HFFc6 (cell line): ENCODE data around the gene SLC27A2. TPM values are rescaled to one million over a fixed set of nuclear protein-coding genes. Genes with fewer than 3 reads are reported as not detected.

Source experiments
- DNase-seq: peaks from one replicate; pipeline ENCODE4 v3.0.0-alpha.2; 2018
- H3K27ac Mint-ChIP-seq: 2 replicates; pipeline ENCODE4 v1.8.0; 2020; ENCODE audit warnings: mild to moderate bottlenecking, mixed read lengths
- H3K27me3 Mint-ChIP-seq: 2 replicates; pipeline ENCODE4 v1.8.0; 2021; ENCODE audit warnings: mild to moderate bottlenecking, moderate library complexity, mixed read lengths; ENCODE audit not compliant: insufficient read depth
- H3K36me3 Mint-ChIP-seq: 2 replicates; pipeline ENCODE4 v1.8.0; 2021; ENCODE audit warnings: low read depth, mixed read lengths
- H3K4me1 Mint-ChIP-seq: 2 replicates; pipeline ENCODE4 v1.8.0; 2020; ENCODE audit warnings: low read depth, mixed read lengths
- H3K4me3 Mint-ChIP-seq: 2 replicates; pipeline ENCODE4 v1.8.0; 2020; ENCODE audit warnings: mild to moderate bottlenecking, moderate library complexity, mixed read lengths
- H3K9me3 Mint-ChIP-seq: 2 replicates; pipeline ENCODE4 v1.8.0; 2020; ENCODE audit warnings: mild to moderate bottlenecking, mixed read lengths
- CTCF ChIP-seq: fragments of 200-600 bp; sonication (generic); IDR thresholded peaks from 2 replicates; pipeline ENCODE4 v1.5.0; 2021; ENCODE audit warnings: antibody characterized with exemption, mild to moderate bottlenecking
- total RNA-seq, 6 experiments: library from RNA; stranded (reverse); fragmentation: NEBNext Ultra II Directional; extraction: Animal tissue kit (Norgen Biotek cat#: 25700); gene quantifications; 2 replicates in 1 of 6; 3 replicates in 5 of 6; pipeline ENCODE4 v1.2.3, GENCODE V29; 2021

Gene SLC27A2
- total RNA-seq, 6 experiments from 2014 or later, result 0.87 to 2.0 (median 1.3) TPM

GRCh38 chr15:50218291-50218690, 36.3 kb downstream of the SLC27A2 start:
- Mint-ChIP-seq H3K27ac (no peak overlapping the region), H3K27me3 (peaks cover 9% of the 10 kb centered on the region), H3K4me1 (0 out of 2 replicates have a peak, but pooled peaks cover 9% of the 10 kb centered on the region), H3K9me3 (peaks cover 6% of the 10 kb centered on the region; the same call in 1 of the 2 replicates), H3K4me3 (no peak overlapping the region), H3K36me3 (no peaks in the 10 kb centered on the region)
- no peak for TF ChIP-seq CTCF
- DNase-seq, result no peak

- Mint-ChIP-seq H3K9me3 (peaks cover 6% of the 10 kb centered on the region; the same call in 1 of the 2 replicates), H3K4me3 (no peak overlapping the region), H3K27me3 (peaks cover 9% of the 10 kb centered on the region), H3K27ac (no peak overlapping the region), H3K36me3 (no peaks in the 10 kb centered on the region), H3K4me1 (0 out of 2 replicates have a peak, but pooled peaks cover 9% of the 10 kb centered on the region)
- TF ChIP-seq CTCF, result no peak
- no peak for DNase-seq
Observed at GRCh38 chr15:50218691-50219090, 36.7 kb downstream of the SLC27A2 start.

GRCh38 chr15:50219820-50220219, 37.8 kb downstream of the SLC27A2 start:
- TF ChIP-seq CTCF, result no peak
- no peak overlapping the region for H3K27ac Mint-ChIP-seq
- H3K36me3 Mint-ChIP-seq, result no peaks in the 10 kb centered on the region
- H3K4me1 Mint-ChIP-seq, result 0 out of 2 replicates have a peak, but pooled peaks cover 9% of the 10 kb centered on the region
- no peak overlapping the region for H3K4me3 Mint-ChIP-seq
- H3K9me3 Mint-ChIP-seq, result peaks cover 6% of the 10 kb centered on the region; the same call in 1 of the 2 replicates
- peak; percentile 51 for DNase-seq
- H3K27me3 Mint-ChIP-seq, result peaks cover 9% of the 10 kb centered on the region

GRCh38 chr15:50222181-50222580, 40.2 kb downstream of the SLC27A2 start:
- peaks cover 3% of the 10 kb centered on the region for H3K27me3 Mint-ChIP-seq
- H3K4me1 Mint-ChIP-seq, result peaks cover 22% of the 10 kb centered on the region
- H3K4me3 Mint-ChIP-seq, result no peak overlapping the region
- no peak for DNase-seq
- no peak overlapping the region for H3K27ac Mint-ChIP-seq
- no peaks in the 10 kb centered on the region for H3K9me3 Mint-ChIP-seq
- no peaks in the 10 kb centered on the region for H3K36me3 Mint-ChIP-seq
- TF ChIP-seq CTCF, result no peak

DNA sequence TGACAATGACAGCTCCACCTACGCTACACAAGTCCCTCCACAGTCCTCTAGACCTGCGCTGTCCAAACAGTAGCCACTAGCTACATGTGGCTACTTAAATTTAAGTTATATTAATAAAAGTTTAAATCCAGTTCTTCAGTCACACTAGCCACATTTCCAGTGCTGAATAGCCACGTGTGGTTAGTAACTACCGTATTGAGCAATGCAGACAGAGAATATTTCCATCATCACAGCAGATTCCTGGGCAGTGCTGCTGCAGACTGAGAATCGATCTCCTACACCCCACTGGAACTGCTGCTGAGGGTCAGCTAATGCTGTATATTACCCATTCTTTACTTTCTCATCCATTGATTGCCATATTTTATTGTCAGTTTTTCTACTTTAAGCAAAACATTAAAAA, 42.6 kb downstream of the SLC27A2 start:
- DNase-seq, result peak; percentile 27
- H3K36me3 Mint-ChIP-seq, result no peaks in the 10 kb centered on the region
- peaks cover 2% of the 10 kb centered on the region for H3K27me3 Mint-ChIP-seq
- no peak for TF ChIP-seq CTCF
- no peak overlapping the region for H3K27ac Mint-ChIP-seq
- no peak overlapping the region for H3K4me3 Mint-ChIP-seq
- peaks cover 36% of the 10 kb centered on the region for H3K4me1 Mint-ChIP-seq
- no peaks in the 10 kb centered on the region for H3K9me3 Mint-ChIP-seq

GRCh38 chr15:50225057-50225456, 43.1 kb downstream of the SLC27A2 start:
- Mint-ChIP-seq H3K9me3 (no peaks in the 10 kb centered on the region), H3K27ac (no peak overlapping the region), H3K36me3 (no peaks in the 10 kb centered on the region), H3K4me1 (peaks cover 37% of the 10 kb centered on the region), H3K27me3 (no peaks in the 10 kb centered on the region; the same call in 1 of the 2 replicates), H3K4me3 (no peak overlapping the region)
- no peak for DNase-seq
- TF ChIP-seq CTCF, result no peak
